ENCODE results near the gene TM4SF5.

Gene TM4SF5, protein sequence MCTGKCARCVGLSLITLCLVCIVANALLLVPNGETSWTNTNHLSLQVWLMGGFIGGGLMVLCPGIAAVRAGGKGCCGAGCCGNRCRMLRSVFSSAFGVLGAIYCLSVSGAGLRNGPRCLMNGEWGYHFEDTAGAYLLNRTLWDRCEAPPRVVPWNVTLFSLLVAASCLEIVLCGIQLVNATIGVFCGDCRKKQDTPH

GRCh38 chr17:4771519-4772234, at the start of gene TM4SF5:
TM4SF5 (plus strand) TSS chr17:4771886; CDS start chr17:4771923, 37 bp downstream.
- no peak for DNase-seq (ENCODE audit: low read depth in 2 of 3, low spot score in 1 of 3)

DNA sequence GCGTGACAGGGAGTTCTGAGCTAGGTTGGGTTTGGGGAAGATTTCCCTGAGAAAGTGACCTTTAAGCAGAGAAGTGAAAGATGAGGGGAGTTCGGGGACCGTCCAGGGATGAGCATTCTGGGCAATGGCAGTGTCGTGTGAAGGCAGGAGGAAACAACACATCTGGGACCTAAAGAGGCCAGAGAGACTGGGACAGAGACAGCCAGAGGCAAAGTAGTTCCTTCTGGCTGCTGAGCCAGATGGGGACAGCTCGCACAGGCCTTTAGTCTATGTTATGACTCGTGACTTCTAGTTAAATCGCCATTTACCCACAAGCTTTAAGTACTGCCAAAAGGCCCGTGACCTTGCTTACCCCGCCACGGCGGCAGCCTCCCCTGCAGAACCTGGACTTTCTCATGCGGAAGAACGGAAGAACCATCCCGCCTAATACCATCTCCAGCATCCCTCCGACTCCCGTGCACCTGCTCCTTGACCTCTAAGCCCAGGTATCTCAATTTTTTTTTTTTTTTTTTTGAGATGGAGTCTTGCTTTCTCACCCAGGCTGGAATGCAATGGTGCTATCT, 48.9 kb upstream of the TM4SF5 start:
- DNase-seq (ENCODE audit: low read depth in 2 of 3, low spot score in 1 of 3), result no peak

- DNase-seq (ENCODE audit: low read depth in 2 of 3, low spot score in 1 of 3), result no peak
These were observed 47.0 kb upstream of the TM4SF5 start for GRCh38 chr17:4724650-4725049.

DNA sequence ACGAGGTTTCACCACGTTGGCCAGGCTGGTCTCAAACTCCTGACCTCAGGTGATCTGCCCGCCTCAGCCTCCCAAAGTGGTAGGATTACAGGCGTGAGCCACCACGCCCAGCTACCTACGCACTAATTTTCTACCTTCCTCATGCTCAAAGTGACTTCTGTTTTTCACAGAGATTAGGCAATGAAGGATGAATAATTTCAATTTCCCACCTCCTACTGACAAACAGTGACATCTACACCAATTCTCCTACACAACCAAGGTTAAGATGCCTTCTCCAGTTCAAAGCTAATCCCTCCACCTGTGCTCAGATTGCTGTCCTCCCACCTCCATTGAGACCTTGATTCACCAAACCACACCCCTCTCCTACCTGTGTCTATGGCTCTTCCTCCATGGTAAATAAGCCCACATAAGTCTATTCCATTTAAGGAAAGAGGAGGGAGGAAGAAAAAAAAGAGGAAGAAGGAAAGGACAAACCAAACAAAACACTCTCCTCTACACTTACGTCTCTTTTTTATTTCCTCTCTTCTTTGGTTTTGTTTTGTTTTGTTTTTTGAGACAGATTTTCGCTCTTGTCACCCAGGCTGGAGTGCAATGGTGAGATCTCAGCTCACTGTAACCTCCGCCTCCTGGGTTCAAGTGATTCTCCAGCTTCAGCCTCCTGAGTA, 45.9 kb upstream of the TM4SF5 start:
- no peak for DNase-seq (ENCODE audit: low read depth in 2 of 3, low spot score in 1 of 3)

DNA sequence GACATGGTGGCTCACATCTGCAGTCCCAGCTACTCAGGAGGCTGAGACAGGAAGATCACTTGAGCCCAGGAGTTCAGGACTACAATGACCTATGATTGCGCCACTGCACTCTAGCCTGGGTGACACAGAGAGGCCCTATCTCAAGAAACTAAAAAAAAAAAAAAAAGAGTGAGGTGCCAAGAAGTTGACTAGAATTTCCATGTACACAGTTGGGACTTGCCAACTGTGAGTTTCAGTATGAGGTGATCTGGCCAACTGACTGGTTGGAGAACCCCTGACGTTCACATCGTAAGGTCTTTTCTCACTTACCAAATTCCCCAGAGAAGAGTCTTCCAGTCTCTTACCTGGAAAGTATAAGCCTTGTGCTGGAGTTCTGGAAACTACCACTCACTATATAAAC, 43.6 kb upstream of the TM4SF5 start:
- no peak for DNase-seq (ENCODE audit: low read depth in 2 of 3, low spot score in 1 of 3)

GRCh38 chr17:4733073-4733531, 38.6 kb upstream of the TM4SF5 start:
- DNase-seq (ENCODE audit: low read depth in 2 of 3, low spot score in 1 of 3), result no peak

- DNase-seq (ENCODE audit: low read depth in 2 of 3, low spot score in 1 of 3), result no peak
These were observed 36.7 kb upstream of the TM4SF5 start for GRCh38 chr17:4734857-4735475.

DNA sequence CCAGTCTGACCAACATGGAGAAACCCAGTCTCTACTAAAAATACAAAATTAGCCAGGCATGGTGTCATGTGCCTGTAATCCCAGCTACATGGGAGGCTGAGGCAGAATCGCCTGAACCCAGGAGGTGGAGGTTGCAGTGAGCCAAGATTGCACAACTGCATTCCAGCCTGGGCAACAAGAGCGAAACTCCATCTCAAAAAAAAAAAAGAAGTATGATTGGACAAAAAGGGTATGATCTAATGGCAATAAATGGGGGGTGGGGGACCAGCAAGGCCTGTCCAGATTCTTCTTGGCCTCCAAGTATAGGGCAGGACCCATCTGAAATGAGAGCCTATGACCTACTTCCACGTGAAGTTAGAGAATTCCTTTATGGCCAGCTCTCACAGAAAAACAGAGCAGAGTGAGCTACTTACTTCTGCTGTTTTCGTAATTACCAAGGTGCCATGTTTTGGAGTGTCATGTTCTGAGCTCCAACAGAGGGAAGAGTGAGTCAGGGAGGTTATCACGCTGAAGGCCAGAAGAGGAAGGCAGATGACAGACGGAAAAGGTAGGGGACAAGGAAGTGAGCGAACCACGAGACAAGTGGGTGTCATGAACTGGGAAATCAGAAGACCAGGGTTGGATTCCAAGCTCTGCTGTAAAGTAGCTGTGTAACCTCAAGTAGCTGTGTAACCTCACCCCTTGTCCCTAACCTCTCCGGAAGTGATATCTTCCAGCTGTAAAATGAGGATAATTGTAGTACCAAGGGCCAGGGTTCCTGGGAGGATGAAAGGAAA, 35.6 kb upstream of the TM4SF5 start:
- no peak for DNase-seq (ENCODE audit: low read depth in 2 of 3, low spot score in 1 of 3)

GRCh38 chr17:4738136-4739121, 33.3 kb upstream of the TM4SF5 start:
- no peak for DNase-seq (ENCODE audit: low read depth in 2 of 3, low spot score in 1 of 3)

DNA sequence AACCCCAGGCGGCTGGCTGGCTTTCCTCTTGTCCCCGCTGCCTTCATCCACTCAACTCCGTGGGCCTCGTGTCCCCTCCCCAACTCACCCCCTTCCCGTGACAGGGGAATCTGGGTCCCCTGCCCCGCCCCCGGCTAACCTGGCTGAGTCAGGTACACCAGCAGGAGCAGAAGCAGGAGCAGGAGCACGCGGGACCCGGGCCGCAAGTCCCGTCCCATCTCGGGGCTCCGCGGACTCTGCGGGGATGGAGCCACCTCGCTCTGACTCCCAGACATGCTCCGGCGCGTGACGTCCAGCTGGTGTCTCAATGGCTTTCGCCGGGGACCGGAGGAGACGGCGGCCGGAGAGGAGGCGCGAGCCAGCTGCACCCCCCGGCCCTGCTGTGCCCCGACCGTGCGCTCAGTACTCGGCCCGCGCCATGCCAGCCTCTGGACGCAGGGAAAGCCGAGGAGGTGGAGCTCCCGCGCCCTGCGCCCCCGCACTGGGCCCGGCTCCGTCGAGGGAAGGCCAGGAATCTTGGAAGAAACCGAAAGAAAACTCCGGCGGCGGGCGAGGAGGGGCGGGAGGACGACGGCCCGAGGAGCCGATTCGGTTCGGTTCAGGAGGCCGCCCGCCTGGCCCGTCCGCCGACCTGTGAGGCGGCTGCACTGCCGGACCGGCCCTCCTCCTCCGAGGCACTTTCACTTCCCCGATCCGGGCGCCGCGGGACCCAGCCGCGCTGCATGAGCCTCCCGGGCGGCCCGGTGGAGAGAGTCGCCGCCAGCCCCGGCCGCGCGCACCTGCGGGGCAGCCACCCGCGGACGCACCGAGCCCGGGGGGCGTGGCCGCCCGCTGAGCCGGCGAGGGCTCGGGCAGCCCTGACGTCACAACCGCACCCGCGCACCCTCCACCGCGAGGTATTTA, 32.3 kb upstream of the TM4SF5 start, which contains the start of the genes CXCL16 and ZMYND15:
TSS of gene CXCL16 (minus strand) at position 807 of the 903 bp plus-strand sequence. CDS start at position 218, 589 bp downstream.
TSS of gene ZMYND15 (plus strand) at position 712 of the 903 bp plus-strand sequence. CDS start 716 bp downstream, outside the sequence.
- DNase-seq (ENCODE audit: low read depth in 2 of 3, low spot score in 1 of 3), result peak in 1 of 3 donors; percentile 28

DNA sequence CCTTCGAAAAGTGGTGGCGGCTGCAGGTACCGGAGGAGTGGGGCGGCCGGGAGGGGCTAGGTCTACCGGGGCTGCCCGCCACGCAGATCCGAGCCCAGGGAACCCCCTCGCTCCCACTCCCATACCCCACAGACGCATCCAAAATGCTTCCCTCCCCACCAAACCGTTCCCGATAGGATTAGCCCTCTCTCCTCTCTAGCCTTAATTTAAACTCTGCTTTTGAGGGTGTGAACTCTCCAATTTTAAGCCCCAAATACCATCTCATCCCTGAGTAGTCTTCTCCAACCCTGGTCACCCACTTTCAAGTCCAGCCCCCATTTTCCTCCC, 31.7 kb upstream of the TM4SF5 start:
- DNase-seq (ENCODE audit: low read depth in 2 of 3, low spot score in 1 of 3), result no peak

DNA sequence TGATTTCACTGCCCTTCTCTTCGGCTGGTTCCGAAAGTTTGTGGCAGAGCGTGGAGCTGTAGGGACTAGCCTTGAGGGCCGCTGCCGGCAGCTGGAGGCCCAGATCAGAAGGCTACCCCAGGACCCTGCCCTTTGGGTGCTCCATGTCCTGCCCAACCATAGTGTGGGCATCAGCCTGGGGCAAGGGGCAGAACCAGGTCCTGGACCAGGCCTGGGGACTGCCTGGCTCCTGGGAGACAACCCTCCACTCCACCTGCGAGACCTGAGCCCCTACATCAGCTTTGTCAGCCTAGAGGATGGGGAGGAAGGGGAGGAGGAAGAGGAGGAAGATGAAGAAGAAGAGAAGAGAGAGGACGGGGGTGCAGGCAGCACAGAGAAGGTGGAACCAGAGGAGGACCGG, 31.1 kb upstream of the TM4SF5 start:
- no peak for DNase-seq (ENCODE audit: low read depth in 2 of 3, low spot score in 1 of 3)

DNA sequence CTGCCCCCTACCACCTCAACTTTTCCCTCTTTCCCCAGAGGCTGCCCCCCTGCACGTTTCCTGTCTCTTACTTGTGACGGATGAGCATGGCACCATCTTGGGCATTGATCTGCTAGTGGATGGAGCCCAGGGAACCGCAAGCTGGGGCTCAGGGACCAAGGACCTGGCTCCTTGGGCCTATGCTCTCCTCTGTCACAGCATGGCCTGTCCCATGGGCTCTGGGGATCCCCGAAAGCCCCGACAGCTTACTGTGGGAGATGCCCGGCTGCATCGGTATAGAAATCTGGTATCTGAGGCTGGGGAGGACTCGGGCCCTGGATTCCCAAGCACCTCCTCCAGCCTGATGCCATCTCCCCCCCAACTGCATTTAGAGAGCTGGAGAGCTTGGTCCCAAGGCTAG, 30.1 kb upstream of the TM4SF5 start:
- no peak for DNase-seq (ENCODE audit: low read depth in 2 of 3, low spot score in 1 of 3)

DNA sequence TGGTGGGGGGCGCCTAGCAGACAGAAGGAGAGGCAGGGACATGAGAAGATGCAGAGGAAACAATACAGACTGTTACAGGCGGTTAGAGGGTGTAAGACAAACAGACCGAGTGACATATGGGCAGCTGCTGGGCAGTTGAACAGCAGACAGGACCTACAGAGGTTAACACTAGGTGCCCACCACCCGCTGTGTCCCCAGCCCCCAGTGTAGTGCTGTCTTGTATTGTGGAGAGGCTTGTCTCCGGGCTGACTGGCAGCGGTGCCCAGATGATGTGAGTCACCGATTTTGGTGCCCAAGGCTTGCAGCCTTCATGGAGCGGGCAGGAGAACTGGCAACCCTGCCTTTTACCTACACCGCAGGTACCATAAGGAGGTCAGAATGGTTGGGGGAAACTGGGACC, 29.6 kb upstream of the TM4SF5 start:
- no peak for DNase-seq (ENCODE audit: low read depth in 2 of 3, low spot score in 1 of 3)

- no peak for DNase-seq (ENCODE audit: low read depth in 2 of 3, low spot score in 1 of 3)
These were observed 29.1 kb upstream of the TM4SF5 start for GRCh38 chr17:4742629-4743028.

- no peak for DNase-seq (ENCODE audit: low read depth in 2 of 3, low spot score in 1 of 3)
These were observed 28.5 kb upstream of the TM4SF5 start for GRCh38 chr17:4743216-4743615.

- DNase-seq (ENCODE audit: low read depth in 2 of 3, low spot score in 1 of 3), result no peak
These were observed 27.8 kb upstream of the TM4SF5 start for GRCh38 chr17:4743898-4744297.
